ENCODE measurements around the gene TCF7. TPM values are rescaled to one million over a fixed set of nuclear protein-coding genes. Genes with fewer than 3 reads are reported as not detected.
"Not testable (repeated sequence)": the region's sequence is repeated elsewhere in the genome, so short reads cannot be mapped to it uniquely, and the experiment has no call there.

The TCF7 gene
- total RNA-seq, 4 donors from 2014 or later, result 0.25 to 2.1 (median 0.66) TPM

DNA sequence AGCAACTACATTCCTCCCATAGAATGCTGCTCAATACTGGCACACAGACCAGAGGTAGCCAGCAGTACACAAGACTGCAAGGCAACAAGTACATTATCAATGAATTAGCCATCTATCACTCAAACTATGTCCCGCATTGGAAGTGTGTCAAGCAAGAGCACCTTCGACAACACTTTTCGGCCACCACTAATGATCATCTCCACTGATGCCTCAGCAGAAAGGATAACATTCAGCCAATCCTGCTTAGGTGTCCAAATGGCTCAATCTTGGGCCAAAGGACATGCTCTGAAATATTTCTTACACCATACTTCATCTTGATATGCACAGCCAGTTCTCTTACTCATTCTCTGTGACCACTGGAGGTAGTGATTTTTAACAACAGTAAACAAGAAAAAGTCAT is 37.2 kb downstream of the TCF7 start:
- H3K4me1 ChIP-seq, result peaks cover 23 to 36% of the 10 kb centered on the region in 2 donors
- in situ Hi-C loops (cut with MboI; ENCODE audit: low sequenced_read_pairs in 4 of 4), result no loop called here
- ATAC-seq (peak; percentile 49 to 85), DNase-seq (no peak)
- no peak overlapping the region for H3K4me3 ChIP-seq
- no peaks in the 10 kb centered on the region for H3K9me3 ChIP-seq
- TF ChIP-seq, protein P1, sequence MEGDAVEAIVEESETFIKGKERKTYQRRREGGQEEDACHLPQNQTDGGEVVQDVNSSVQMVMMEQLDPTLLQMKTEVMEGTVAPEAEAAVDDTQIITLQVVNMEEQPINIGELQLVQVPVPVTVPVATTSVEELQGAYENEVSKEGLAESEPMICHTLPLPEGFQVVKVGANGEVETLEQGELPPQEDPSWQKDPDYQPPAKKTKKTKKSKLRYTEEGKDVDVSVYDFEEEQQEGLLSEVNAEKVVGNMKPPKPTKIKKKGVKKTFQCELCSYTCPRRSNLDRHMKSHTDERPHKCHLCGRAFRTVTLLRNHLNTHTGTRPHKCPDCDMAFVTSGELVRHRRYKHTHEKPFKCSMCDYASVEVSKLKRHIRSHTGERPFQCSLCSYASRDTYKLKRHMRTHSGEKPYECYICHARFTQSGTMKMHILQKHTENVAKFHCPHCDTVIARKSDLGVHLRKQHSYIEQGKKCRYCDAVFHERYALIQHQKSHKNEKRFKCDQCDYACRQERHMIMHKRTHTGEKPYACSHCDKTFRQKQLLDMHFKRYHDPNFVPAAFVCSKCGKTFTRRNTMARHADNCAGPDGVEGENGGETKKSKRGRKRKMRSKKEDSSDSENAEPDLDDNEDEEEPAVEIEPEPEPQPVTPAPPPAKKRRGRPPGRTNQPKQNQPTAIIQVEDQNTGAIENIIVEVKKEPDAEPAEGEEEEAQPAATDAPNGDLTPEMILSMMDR (IDR thresholded peaks at IDR 0.05 in 4 of 5, conservative IDR thresholded peaks at IDR 0.05 in 1 of 5), result no peak
- TF ChIP-seq POLR2A (IDR thresholded peaks at IDR 0.05), result no peak
- peaks cover 0 to 47% of the 10 kb centered on the region in 2 donors for H3K36me3 ChIP-seq
- intact Hi-C loops (cut with DNase I; ENCODE audit: low total_unique reads), result no loop called here
- H3K27me3 ChIP-seq, result no peaks in the 10 kb centered on the region
- peak overlapping the region; percentile 10 to 74 (median 48) for H3K27ac ChIP-seq

- H3K4me3 ChIP-seq; intact Hi-C loops (cut with DNase I; ENCODE audit: low total_unique reads); H3K9me3 ChIP-seq; in situ Hi-C loops (cut with MboI; ENCODE audit: low sequenced_read_pairs in 4 of 4); H3K27me3 ChIP-seq; DNase-seq: not testable (repeated sequence)
- H3K27ac ChIP-seq, result peak overlapping the region; percentile 10 to 74 (median 48)
- H3K36me3 ChIP-seq, result peaks cover 0 to 51% of the 10 kb centered on the region in 2 donors
- peaks cover 17 to 33% of the 10 kb centered on the region in 2 donors for H3K4me1 ChIP-seq
- peak in 1 of 2 donors; percentile 55 for ATAC-seq
Observed at GRCh38 chr5:134152173-134152832, 37.8 kb downstream of the TCF7 start.

DNA sequence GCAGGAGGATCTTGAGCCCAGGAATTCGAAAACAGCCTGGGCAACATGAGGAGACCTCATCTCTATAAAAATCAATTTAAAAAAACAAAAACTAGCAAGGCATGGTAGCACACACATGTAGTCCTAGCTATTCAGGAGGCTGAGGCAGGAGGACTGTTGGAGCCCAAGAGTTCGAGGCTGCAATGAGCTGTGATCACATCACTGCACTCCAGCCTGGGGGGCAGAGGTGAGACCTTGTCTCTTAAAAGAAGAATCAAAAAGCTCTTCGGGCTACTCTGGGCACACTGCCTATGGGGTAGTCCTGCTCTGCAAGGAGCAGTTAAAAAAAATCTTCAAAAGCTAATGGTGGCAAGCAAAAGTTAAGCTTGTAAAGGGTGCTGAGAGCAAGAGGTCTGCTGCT is 38.8 kb downstream of the TCF7 start:
- Histone ChIP-seq H3K4me1 (peaks cover 14 to 30% of the 10 kb centered on the region in 2 donors), H3K4me3 (no peak overlapping the region), H3K27ac (peak overlapping the region in 3 of 4 donors; percentile 10 to 74 (median 35)), H3K27me3 (no peaks in the 10 kb centered on the region), H3K9me3 (no peaks in the 10 kb centered on the region), H3K36me3 (peaks cover 0 to 61% of the 10 kb centered on the region in 2 donors)
- intact Hi-C loops (cut with DNase I; ENCODE audit: low total_unique reads) (no loop called here), in situ Hi-C loops (cut with MboI; ENCODE audit: low sequenced_read_pairs in 4 of 4) (no loop called here)
- TF ChIP-seq, protein P1 (IDR thresholded peaks at IDR 0.05 in 4 of 5, conservative IDR thresholded peaks at IDR 0.05 in 1 of 5), result no peak
- no peak for TF ChIP-seq POLR2A (IDR thresholded peaks at IDR 0.05)
- no peak for ATAC-seq
- DNase-seq, result no peak

GRCh38 chr5:134153657-134154056 is 39.2 kb downstream of the TCF7 start:
- Histone ChIP-seq H3K4me3 (no peak overlapping the region), H3K4me1 (peaks cover 14 to 30% of the 10 kb centered on the region in 2 donors), H3K27me3 (no peaks in the 10 kb centered on the region), H3K9me3 (no peaks in the 10 kb centered on the region), H3K27ac (peak overlapping the region in 2 of 4 donors; percentile 35 to 74), H3K36me3 (peaks cover 0 to 65% of the 10 kb centered on the region in 2 donors)
- in situ Hi-C loops (cut with MboI; ENCODE audit: low sequenced_read_pairs in 4 of 4), result no loop called here
- intact Hi-C loops (cut with DNase I; ENCODE audit: low total_unique reads), result no loop called here
- ATAC-seq (no peak), DNase-seq (no peak)
- TF ChIP-seq, protein P1 (IDR thresholded peaks at IDR 0.05 in 4 of 5, conservative IDR thresholded peaks at IDR 0.05 in 1 of 5), result no peak
- no peak for TF ChIP-seq POLR2A (IDR thresholded peaks at IDR 0.05)

GRCh38 chr5:134161513-134162395 is 47.3 kb downstream of the TCF7 start:
- DNase-seq (no peak), ATAC-seq (no peak)
- H3K27ac ChIP-seq, result peak overlapping the region in 1 of 4 donors; percentile 7
- no peaks in the 10 kb centered on the region for H3K4me1 ChIP-seq
- H3K4me3 ChIP-seq, result no peak overlapping the region
- peaks cover 0 to 74% of the 10 kb centered on the region in 2 donors for H3K36me3 ChIP-seq
- no peaks in the 10 kb centered on the region for H3K9me3 ChIP-seq
- TF ChIP-seq, protein P1 (IDR thresholded peaks at IDR 0.05 in 4 of 5, conservative IDR thresholded peaks at IDR 0.05 in 1 of 5), result no peak
- no peak for TF ChIP-seq POLR2A (IDR thresholded peaks at IDR 0.05)
- intact Hi-C loops (cut with DNase I; ENCODE audit: low total_unique reads) (no loop called here), in situ Hi-C loops (cut with MboI; ENCODE audit: low sequenced_read_pairs in 4 of 4) (no loop called here)
- H3K27me3 ChIP-seq, result no peaks in the 10 kb centered on the region
